GM18858 (cell line): ENCODE measurements around the gene HEMK1.

Source experiments
- ATAC-seq: cut with Tn5 transposase; IDR thresholded peaks from one replicate; pipeline ENCODE4 v1.9.1; 2021; ENCODE audit not compliant: unreplicated experiment

HEMK1 gene

GRCh38 chr3:50633230-50633790, 64.0 kb downstream of the HEMK1 start:
- ATAC-seq, result no peak

- no peak for ATAC-seq
Observed at GRCh38 chr3:50635066-50635465, 65.7 kb downstream of the HEMK1 start.

GRCh38 chr3:50637011-50637410, 67.7 kb downstream of the HEMK1 start:
- ATAC-seq, result no peak

GRCh38 chr3:50637945-50638344, 68.6 kb downstream of the HEMK1 start:
- no peak for ATAC-seq

GRCh38 chr3:50639055-50639494, 69.8 kb downstream of the HEMK1 start:
- no peak for ATAC-seq

- no peak for ATAC-seq
Observed at GRCh38 chr3:50642382-50642781, 73.1 kb downstream of the HEMK1 start.

- ATAC-seq, result no peak
Observed at GRCh38 chr3:50644561-50644960, 75.2 kb downstream of the HEMK1 start.

- no peak for ATAC-seq
Observed at GRCh38 chr3:50645378-50645777, 76.1 kb downstream of the HEMK1 start.
